GM12872 (cell line): Measurements from ENCODE around the gene SLF2.

Source experiments
- TF ChIP-seq, protein P1 (sequence below): IDR thresholded peaks from 3 replicates; pipeline ENCODE4 v1.5.1; 2011; ENCODE audit warnings: low read depth, mild to moderate bottlenecking, low read length, moderate library complexity; ENCODE audit not compliant: insufficient read depth

SLF2 gene, protein sequence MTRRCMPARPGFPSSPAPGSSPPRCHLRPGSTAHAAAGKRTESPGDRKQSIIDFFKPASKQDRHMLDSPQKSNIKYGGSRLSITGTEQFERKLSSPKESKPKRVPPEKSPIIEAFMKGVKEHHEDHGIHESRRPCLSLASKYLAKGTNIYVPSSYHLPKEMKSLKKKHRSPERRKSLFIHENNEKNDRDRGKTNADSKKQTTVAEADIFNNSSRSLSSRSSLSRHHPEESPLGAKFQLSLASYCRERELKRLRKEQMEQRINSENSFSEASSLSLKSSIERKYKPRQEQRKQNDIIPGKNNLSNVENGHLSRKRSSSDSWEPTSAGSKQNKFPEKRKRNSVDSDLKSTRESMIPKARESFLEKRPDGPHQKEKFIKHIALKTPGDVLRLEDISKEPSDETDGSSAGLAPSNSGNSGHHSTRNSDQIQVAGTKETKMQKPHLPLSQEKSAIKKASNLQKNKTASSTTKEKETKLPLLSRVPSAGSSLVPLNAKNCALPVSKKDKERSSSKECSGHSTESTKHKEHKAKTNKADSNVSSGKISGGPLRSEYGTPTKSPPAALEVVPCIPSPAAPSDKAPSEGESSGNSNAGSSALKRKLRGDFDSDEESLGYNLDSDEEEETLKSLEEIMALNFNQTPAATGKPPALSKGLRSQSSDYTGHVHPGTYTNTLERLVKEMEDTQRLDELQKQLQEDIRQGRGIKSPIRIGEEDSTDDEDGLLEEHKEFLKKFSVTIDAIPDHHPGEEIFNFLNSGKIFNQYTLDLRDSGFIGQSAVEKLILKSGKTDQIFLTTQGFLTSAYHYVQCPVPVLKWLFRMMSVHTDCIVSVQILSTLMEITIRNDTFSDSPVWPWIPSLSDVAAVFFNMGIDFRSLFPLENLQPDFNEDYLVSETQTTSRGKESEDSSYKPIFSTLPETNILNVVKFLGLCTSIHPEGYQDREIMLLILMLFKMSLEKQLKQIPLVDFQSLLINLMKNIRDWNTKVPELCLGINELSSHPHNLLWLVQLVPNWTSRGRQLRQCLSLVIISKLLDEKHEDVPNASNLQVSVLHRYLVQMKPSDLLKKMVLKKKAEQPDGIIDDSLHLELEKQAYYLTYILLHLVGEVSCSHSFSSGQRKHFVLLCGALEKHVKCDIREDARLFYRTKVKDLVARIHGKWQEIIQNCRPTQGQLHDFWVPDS

DNA sequence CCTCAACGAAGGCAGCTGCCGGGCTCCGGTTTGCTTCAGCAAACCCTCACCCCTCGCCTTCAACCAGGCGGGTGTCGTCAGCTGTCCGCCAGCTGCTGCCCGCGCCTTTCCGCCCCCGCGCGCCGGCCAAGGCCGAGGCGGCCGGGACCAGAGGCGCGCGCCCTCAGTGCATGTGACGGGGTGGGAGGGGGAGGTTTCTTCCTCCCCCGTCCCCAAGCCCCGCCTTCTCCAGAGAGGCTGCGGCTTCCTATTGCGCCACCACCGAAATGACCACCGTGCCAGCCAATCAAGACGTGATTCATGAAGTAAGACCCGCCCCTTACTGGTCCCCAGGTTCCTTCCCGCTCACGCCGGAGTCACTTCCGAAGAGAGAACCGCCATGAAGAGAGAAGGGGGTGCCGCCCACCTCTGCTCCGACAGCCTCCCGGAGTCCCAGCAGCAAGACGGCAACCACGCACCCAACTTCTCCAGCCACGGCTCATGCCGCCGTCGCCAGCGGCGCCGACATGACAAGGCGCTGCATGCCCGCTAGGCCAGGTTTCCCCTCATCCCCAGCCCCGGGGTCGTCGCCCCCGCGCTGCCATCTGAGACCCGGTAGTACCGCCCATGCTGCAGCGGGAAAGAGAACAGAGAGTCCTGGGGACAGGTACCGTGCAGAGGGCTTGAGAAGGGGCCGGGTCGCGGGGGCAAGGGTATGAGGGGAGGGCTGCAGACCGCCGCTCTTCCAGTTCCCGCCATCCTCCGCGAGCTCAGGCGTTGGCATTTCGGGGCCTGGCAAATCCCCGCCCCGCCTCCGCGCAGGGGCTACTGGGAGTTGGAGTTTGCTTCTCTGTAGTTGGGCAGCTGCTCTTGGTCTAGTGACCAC lies at the start of gene SLF2:
Gene SLF2 (plus strand): TSS at position 359 of the 865 bp plus-strand sequence. CDS start 148 bp downstream, at position 507.
- TF ChIP-seq, protein P1, sequence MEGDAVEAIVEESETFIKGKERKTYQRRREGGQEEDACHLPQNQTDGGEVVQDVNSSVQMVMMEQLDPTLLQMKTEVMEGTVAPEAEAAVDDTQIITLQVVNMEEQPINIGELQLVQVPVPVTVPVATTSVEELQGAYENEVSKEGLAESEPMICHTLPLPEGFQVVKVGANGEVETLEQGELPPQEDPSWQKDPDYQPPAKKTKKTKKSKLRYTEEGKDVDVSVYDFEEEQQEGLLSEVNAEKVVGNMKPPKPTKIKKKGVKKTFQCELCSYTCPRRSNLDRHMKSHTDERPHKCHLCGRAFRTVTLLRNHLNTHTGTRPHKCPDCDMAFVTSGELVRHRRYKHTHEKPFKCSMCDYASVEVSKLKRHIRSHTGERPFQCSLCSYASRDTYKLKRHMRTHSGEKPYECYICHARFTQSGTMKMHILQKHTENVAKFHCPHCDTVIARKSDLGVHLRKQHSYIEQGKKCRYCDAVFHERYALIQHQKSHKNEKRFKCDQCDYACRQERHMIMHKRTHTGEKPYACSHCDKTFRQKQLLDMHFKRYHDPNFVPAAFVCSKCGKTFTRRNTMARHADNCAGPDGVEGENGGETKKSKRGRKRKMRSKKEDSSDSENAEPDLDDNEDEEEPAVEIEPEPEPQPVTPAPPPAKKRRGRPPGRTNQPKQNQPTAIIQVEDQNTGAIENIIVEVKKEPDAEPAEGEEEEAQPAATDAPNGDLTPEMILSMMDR, result no peak

DNA sequence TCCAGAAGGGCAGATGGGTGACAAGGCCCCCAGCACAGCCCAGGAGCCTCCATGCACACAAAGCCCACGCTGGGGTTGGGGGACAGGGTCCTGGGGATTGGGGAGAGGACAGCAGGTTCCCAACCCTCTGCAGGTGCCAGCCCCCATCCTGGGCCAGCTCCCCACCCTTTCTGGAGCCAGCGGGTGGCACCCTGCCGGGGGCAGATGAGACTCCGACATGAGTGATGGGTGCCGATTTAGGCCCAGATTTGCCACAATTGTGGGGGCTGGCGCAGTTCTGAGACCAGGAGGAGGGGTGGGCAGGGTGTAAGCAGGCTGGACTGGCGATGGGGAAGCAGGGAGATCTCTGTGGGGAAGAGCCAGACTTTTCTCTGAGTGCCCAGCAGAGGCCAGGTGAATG lies 49.3 kb upstream of the SLF2 start:
- TF ChIP-seq, protein P1, result no peak

DNA sequence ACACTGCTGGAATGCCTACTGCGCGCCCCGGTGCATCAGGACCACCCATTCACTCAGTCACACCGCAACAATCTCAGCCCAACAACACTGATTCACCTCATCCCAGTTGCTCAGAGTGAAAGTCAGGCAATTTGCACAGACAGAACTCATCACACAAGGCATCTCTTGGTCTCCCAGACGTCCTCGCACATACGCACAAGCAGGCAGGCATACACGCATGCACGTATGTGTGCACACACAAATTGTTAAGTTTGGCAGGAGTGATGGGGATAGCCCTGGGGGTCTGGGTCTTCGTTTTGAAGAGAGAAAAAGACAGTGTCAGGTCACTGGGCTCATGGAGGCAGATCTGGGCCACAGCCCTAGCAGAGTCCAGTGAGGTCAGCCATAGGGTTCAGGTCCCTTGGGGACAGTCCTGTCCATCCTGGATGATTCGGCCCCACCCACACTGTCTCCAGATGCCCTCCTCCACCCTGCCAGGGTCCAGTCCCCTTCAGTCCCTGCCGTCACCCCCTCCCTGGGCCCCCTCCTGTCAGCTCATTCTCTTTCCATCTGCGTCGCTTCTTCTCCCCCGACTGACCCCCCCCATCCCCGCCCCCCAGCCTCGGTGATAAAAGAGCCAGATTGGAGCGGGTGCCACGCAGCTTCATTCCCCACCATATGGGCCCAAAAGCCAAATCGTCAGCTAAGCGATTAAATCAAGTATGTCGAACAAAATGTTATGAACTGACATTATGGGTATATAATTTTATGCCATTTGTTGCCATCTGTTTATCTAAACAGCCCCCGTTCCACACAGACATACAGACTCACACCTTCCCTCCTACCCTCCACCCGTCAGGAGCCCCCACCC lies 48.5 kb upstream of the SLF2 start:
- TF ChIP-seq, protein P1, result no peak

DNA sequence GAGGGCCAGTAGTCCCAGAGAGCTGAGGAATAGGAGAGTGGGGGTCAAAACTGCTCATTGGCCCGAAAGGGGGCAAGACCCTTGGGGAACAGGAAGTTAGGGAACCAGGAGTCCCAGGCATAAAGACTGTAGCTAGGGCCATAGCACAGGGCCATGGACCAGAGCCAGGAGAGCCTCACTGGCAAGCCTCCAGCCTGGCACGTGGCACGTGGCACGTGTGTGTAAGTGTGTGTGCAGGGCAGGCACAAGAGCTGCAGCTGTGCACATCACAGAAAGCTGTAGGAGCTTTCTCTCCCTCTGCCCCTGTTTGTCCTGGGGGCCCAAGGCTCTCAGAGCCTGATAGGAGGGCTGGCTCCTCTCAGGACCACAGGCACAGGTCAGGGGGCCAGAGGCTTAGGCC lies 47.8 kb upstream of the SLF2 start:
- TF ChIP-seq, protein P1, result no peak

DNA sequence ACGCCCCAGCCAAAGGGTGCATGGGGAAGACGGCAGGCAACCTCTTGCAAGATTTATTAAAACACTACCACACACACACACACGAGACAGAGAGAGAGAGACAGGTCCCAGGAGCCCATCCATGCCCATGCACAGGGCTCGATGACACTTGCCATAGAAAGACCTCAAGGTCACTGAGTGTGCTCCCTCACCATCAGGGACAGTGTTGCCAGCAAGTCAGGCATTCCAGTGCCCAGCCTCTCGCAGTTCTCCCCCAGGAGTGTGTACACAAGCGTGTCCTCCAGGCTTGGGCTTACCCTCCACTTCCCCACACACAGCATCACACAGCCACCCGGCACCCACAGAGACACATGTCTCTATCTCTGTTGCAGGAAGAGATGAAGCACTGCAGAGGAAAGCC lies 46.8 kb upstream of the SLF2 start:
- TF ChIP-seq, protein P1, result no peak

DNA sequence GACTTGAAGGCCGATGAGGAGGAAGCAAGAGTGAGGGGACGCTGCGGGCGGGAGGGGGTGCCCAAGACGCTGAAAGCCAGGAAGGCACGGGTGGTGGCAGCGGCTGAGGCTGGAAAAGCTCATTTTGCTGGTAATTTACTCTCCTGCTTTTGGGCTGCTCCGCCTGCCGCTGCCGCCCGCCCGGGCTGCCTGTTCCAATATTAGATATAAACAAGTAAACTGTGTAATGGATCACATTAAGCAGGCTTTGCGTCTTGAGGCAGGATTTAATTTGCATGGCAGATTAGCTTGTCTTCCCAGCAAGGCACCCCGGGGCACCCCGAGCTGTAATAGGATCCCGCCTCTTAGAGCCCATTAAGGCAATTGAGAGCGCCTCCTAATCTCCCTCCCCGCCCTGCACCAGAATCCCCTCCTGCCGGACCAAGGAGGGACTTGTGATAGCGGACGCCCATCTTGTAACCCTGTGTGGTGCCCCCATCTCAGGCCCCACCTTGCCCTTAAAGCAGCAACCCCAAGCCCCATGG lies 46.1 kb upstream of the SLF2 start:
- TF ChIP-seq, protein P1, result no peak
